Psoas muscle (tissue), 8 donors: ENCODE data around the gene AACS. TPM values are rescaled to one million over a fixed set of nuclear protein-coding genes. Genes with fewer than 3 reads are reported as not detected.
"Not testable (repeated sequence)": the region's sequence is repeated elsewhere in the genome, so short reads cannot be mapped to it uniquely, and the experiment has no call there.

Source experiments
- ATAC-seq, 4 donors: fragments of 200-7000 bp; cut with Tn5 transposase; one replicate each; pipeline ENCODE4 v1.9.1; 2020; ENCODE audit warnings: moderate library complexity in 3 of 4, mild to moderate bottlenecking in 2 of 4
- DNase-seq, 2 donors: peaks; one replicate each; pipeline ENCODE4 v3.0.0-alpha.2; 2020
- H3K27ac ChIP-seq: fragments of 200-600 bp; one replicate; pipeline ENCODE4 v1.8.0; 2022
- H3K27me3 ChIP-seq, 3 donors: fragments of 200-600 bp in 1 of 3; one replicate each; pipeline versions ENCODE4 v1.6.1 to v1.8.0; 2013 to 2022; ENCODE audit warnings: low read length in 2 of 3, mild to moderate bottlenecking in 2 of 3, moderate library complexity in 1 of 3; ENCODE audit not compliant: insufficient read depth in 3 of 3
- H3K36me3 ChIP-seq, 2 donors: fragments of 200-600 bp in 1 of 2; one replicate each; pipeline versions ENCODE4 v1.6.1 to v1.8.0; 2013 to 2022; ENCODE audit warnings: low read depth in 1 of 2, mild to moderate bottlenecking in 1 of 2, moderate library complexity in 1 of 2; ENCODE audit not compliant: insufficient read depth in 1 of 2
- H3K4me1 ChIP-seq: fragments of 200-600 bp; one replicate; pipeline ENCODE4 v1.8.0; 2022
- H3K4me3 ChIP-seq: fragments of 200-600 bp; one replicate; pipeline ENCODE4 v1.8.0; 2022; ENCODE audit warnings: mild to moderate bottlenecking
- H3K9me3 ChIP-seq: fragments of 200-600 bp; one replicate; pipeline ENCODE4 v1.8.0; 2022
- WGBS, 3 donors: extraction: QIAGEN DNeasy Blood & Tissue Kit; methylation state at CpG; one replicate each; pipeline versions ENCODE4 v1.1.6 to v1.1.7; 2013; 5-methylcytosine and 5-hydroxymethylcytosine counted together
- intact Hi-C, 2 donors: fragments of 100-400 bp; cut with DNase I; formaldehyde crosslinking; loops; one replicate each; pipeline versions ENCODE4 v1.11.0 to v1.14.2; 2022
- polyA plus RNA-seq, 3 donors: library from polyadenylated mRNA; stranded (reverse); fragments of 200-250 nt; gene quantifications; one replicate each; pipeline ENCODE4 v1.2.3, GENCODE V29; 2013
- total RNA-seq, 4 donors: library from RNA; stranded (reverse); fragmentation: NEBNext Ultra II Directional in 2 of 4; extraction: Animal tissue kit (Norgen Biotek cat#: 25700) in 2 of 4; gene quantifications; one replicate each; pipeline versions ENCODE4 v1.2.1 to v1.2.4, GENCODE V29; 2021 to 2023
- TF ChIP-seq, protein P1 (sequence below): fragments of 200-600 bp; IDR thresholded peaks from one replicate; pipeline ENCODE4 v1.8.0; 2022; ENCODE audit warnings: antibody characterized with exemption
- donor health status: healthy with polysubstance abuse.
- donor health status: DM: no; HTN: no; CAD: no; lungs with moderate emphysema.
- donor health status: Bipolar disorder and iron deficiency.
- donor health status: healthy.
- donor health status: DM: yes; HTN: yes; CAD: no.
- donor health status: DM: no; HTN: no; CAD: no.
- donor health status: DM: no; HTN: no; CAD: no.
- donor health status: DM: yes; HTN: yes; CAD: no.

AACS gene
- total and polyA plus RNA-seq, 7 donors = 3.2 to 9.5 (median 5.7) TPM

DNA sequence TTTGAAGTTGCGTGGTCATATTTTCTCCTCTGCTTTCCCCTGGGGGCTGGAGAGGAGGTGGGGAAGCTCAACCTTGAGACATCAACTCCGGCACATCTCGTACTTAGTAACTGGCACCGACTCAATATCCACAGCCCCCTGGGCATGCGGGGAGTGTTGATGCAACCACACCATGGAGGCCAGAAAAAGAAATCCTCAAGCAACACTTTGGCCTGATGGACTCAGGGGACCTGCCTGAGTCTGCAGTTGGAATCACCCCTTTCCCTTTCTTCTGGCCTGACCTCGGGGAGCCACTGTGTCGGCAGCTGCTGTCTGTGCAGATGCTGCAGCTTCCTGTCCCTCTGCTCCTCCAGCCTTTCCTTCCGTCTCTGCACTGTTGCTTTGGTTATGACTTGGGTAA is 11.4 kb upstream of the AACS start:
- Histone ChIP-seq H3K27ac (no peak overlapping the region), H3K27me3 (no peaks in the 10 kb centered on the region), H3K4me1 (no peaks in the 10 kb centered on the region), H3K4me3 (no peak overlapping the region), H3K36me3 (no peaks in the 10 kb centered on the region), H3K9me3 (no peaks in the 10 kb centered on the region)
- TF ChIP-seq, protein P1, sequence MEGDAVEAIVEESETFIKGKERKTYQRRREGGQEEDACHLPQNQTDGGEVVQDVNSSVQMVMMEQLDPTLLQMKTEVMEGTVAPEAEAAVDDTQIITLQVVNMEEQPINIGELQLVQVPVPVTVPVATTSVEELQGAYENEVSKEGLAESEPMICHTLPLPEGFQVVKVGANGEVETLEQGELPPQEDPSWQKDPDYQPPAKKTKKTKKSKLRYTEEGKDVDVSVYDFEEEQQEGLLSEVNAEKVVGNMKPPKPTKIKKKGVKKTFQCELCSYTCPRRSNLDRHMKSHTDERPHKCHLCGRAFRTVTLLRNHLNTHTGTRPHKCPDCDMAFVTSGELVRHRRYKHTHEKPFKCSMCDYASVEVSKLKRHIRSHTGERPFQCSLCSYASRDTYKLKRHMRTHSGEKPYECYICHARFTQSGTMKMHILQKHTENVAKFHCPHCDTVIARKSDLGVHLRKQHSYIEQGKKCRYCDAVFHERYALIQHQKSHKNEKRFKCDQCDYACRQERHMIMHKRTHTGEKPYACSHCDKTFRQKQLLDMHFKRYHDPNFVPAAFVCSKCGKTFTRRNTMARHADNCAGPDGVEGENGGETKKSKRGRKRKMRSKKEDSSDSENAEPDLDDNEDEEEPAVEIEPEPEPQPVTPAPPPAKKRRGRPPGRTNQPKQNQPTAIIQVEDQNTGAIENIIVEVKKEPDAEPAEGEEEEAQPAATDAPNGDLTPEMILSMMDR = no peak
- 42 to 54% (median 45%) methylated on average over 8 of the region's 8 CpGs for WGBS, 3 donors
- ATAC-seq = peak in 1 of 4 donors; percentile 18
- intact Hi-C loops = no loop called here
- peak; percentile 27 to 83 for DNase-seq

DNA sequence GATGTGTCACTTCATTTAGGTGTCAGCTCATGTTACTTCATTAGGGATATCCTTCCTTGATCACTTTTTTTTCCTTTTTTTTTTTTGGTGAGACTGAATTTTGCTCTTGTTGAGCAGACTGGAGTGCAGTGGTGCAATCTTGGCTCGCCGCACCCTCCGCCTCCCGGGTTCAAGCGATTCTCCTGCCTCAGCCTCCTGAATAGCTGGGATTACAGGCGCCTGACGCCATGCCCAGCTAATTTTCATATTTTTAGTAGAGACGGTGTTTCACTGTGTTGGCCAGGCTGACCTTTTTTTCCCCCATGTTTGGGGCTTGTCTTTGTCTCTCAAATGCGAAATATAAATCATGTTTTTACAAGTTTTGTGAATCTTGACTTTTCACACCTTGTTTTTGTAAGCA is 9.6 kb upstream of the AACS start:
- Histone ChIP-seq H3K9me3 (no peaks in the 10 kb centered on the region), H3K36me3 (no peaks in the 10 kb centered on the region), H3K4me1 (no peaks in the 10 kb centered on the region), H3K4me3 (no peak overlapping the region), H3K27ac (no peak overlapping the region), H3K27me3 (no peaks in the 10 kb centered on the region)
- intact Hi-C loops = no loop called here
- WGBS, 3 donors = 81 to 88% (median 83%) methylated on average over 9 of the region's 9 CpGs
- TF ChIP-seq, protein P1 = no peak
- no peak for ATAC-seq
- no peak for DNase-seq

DNA sequence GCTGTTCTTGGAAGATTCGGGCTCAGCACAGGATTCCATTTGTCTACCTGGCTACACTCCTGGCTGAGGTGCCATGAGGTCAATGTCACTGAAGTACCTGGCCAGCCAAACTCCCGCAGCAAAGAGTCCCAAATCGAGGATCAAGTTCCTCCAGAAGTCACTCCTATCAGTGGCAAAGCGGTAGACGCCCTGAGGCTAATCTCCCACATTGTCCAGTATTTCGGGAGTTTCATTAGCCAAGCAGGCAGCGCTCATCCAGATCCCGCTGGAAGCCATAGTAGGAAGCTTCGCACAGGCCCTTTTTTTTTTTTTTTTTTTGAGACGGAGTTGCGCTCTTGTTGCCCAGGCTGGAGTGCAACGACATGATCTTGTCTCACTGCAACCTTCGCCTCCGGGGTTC is 8.9 kb upstream of the AACS start:
- H3K36me3 ChIP-seq = no peaks in the 10 kb centered on the region
- H3K27me3 ChIP-seq = no peaks in the 10 kb centered on the region
- no peaks in the 10 kb centered on the region for H3K4me1 ChIP-seq
- no peak overlapping the region for H3K27ac ChIP-seq
- H3K4me3 ChIP-seq = no peak overlapping the region
- H3K9me3 ChIP-seq = no peaks in the 10 kb centered on the region
- DNase-seq (no peak), ATAC-seq (no peak)
- TF ChIP-seq, protein P1 = no peak
- intact Hi-C loops = no loop called here
- 86 to 87% (median 86%) methylated on average over 14 of the region's 14 CpGs for WGBS, 3 donors

DNA sequence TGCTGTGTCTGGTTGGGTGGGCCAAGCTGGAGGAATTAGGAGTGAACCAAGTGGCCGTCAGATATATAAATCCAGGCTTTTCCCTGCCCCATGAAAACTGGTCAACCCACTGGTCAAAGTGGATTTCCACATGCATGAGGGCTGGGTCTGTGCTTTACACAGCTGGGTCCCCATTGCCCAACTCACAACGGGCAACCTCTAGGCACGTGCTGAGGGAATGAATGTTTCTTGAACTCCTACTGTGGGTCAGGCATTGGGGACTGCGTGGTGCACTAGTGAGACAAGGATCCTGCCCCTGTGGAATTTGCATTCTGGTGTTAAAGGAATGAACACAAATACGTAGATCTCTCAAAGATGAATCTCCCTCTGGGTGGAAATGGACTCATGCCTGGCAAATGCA is 7.5 kb upstream of the AACS start:
- Histone ChIP-seq H3K36me3 (no peaks in the 10 kb centered on the region), H3K27me3 (no peaks in the 10 kb centered on the region), H3K27ac (no peak overlapping the region), H3K4me3 (no peak overlapping the region), H3K9me3 (no peaks in the 10 kb centered on the region), H3K4me1 (no peaks in the 10 kb centered on the region)
- TF ChIP-seq, protein P1 = no peak
- DNase-seq (no peak), ATAC-seq (no peak)
- intact Hi-C loops = no loop called here
- 72 to 82% (median 79%) methylated on average over 5 of the region's 5 CpGs for WGBS, 3 donors

DNA sequence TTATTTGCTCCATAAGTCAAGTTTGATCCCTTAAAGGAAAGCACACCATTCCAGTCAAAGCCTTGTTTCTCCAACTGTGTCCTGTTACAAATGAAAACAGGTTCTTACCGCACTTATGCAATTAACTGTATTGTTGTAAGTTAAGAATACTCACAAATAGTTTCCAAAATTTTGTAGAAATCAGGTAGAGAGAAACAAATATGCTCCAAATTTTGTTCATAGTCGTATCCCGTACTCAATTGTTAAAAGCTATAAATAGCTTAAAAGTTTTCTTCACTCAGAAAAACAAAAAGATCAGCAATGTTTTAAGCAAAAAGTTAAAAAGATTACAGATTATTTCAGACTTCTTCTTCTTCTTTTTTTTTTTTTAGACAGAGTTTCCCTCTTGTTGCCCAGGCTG is 4.0 kb upstream of the AACS start:
- no peaks in the 10 kb centered on the region for H3K27me3 ChIP-seq
- ATAC-seq (no peak), DNase-seq (no peak)
- 93 to 96% (median 95%) methylated on average over 3 of the region's 3 CpGs for WGBS, 3 donors
- intact Hi-C loops = no loop called here
- H3K36me3 ChIP-seq = no peaks in the 10 kb centered on the region
- peaks cover 6% of the 10 kb centered on the region for H3K4me1 ChIP-seq
- H3K9me3 ChIP-seq = no peaks in the 10 kb centered on the region
- TF ChIP-seq, protein P1 = no peak
- no peak overlapping the region for H3K4me3 ChIP-seq
- H3K27ac ChIP-seq = no peak overlapping the region

DNA sequence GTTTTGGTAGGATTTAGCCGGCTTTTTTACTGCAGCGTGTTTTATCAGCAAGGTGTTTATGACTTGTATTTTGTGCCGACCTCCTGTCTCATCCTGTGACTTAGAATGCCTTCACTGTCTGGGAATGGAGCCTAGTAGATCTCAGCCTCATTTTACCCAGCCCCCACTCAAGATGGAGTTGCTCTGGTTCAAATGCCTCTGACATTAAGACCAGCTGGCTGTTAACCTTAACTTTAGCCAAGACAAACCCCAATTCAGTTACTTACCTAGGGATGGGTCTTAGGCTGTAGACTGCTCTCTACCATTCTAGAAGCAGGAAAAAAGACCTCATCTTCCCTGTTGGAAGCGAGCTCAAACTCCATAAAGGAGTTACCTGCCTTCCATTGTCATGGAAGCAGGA is 1.7 kb upstream of the AACS start:
- H3K36me3 ChIP-seq, ATAC-seq, H3K27ac ChIP-seq, DNase-seq, H3K4me3 ChIP-seq, H3K4me1 ChIP-seq, H3K27me3 ChIP-seq, H3K9me3 ChIP-seq, intact Hi-C loops: not testable (repeated sequence)
- WGBS, 3 donors = 76 to 93% (median 82%) methylated on average over 4 of the region's 4 CpGs
